Hematopoietic multipotent progenitor cell treated with erythropoietin and hydrocortisone succinate and interleukin-3 and kit ligand, for 4 days (in vitro differentiated cells): ENCODE results near the gene DKK2.

Experiments used
- DNase-seq: peaks from one replicate; pipeline ENCODE4 v3.0.0-alpha.2; 2015

Gene DKK2

DNA sequence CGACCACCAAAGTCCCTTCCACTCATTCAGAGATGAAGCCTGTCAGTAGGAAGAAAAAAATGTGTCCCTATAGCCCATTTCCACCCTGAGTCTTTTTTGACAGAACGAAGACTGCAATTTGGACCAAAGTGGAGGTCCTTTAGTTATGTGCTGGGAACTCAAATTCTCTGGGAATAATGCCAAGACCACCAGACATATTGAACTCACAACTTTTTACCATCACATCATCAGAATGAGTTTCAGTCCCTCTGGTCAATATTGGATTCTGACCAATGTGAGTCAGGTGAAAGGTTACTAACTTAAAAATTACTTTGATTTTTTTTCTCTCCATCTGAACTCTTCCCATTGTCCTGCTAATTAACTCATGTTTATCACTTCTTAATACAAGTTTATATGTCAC is 128.9 kb downstream of the DKK2 start:
- no peak for DNase-seq

DNA sequence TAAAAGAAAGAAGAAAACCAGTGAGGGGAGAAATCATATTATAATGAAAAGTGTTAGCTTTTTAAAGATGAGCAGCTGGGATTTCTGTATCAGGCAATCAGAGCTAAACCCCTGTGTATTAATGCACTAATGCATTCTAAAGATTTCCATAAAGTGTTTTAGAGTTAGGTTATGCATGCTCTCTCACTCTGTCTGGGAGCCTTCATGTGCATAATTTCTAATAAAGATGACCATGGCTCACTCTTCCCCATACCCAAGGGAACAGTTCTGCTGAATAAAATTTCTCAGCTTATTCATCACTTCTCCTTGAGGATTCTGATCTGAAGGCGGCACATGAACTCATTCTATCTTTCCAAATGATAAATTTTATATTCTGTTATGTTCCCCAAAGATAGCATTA is 129.4 kb downstream of the DKK2 start:
- DNase-seq = no peak

DNA sequence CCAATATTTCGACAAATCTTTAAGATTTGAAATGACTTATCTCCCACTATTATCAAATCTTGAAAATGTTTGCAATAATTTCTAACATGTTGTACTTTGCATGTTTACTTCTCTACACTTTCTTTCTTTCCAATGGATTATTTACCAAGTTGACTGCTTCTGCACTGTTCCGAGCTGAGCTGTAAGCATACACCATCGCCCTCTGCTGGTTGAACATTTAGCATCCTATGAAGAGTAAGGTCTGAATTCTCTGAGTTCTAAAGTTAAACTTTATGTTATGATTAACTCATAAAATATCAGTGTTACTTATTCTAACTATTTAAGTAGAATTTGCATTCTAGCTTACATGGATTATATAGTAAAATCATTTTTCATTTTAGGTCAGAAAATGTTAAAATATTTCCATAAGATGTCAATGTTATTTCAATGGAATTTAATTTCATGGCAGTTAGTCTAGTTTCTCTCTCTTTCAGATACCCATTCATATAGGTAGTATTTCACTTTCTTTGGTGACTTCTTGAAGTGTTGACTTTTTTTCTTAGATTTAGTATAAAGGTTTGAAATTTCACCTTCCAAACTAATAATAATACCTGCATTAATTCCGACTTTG is 137.4 kb downstream of the DKK2 start:
- DNase-seq = peak; percentile 71

DNA sequence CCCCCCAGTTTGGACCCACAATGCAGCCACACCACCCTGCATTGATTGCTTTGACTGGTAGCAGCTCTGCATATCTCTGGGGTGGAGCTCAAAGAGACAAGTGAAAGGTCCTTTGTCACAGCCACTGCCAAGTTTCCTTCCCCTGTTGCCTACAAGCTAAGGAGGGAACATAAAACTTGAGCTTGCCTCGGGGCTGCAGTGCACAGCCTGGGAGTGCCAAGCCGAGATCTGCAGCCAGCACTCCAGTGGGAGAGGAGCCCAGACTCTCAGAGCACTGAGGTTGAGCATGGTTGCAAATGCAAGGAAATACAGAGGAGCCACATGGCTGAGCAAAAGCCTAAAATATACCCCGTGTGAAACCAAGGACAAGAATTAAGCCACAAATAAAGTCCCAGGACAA is 142.2 kb downstream of the DKK2 start:
- DNase-seq = no peak

DNA sequence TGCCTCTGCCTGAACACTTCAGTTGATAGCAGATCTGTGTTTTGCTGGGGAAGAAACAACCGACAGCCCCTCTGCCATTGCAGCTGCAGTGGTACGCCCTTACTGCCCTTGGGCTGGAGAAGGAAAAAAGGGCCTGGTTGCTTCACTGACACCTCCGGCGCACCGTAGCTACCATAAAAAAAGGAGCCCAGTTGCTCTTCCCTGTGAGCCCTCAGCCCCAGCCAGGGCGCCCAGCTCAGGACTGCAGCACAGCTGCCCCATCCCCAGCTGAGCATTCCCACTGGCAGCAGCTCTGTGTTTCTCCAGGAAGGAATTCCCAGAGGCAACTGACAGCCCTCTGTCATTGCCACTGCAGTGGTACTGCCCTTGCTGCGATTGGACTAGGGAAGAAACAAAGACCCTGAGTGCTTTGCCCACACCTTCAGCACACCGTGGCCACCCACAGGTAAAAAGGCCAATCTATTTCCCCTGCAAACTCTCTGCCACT is 142.7 kb downstream of the DKK2 start:
- no peak for DNase-seq

DNA sequence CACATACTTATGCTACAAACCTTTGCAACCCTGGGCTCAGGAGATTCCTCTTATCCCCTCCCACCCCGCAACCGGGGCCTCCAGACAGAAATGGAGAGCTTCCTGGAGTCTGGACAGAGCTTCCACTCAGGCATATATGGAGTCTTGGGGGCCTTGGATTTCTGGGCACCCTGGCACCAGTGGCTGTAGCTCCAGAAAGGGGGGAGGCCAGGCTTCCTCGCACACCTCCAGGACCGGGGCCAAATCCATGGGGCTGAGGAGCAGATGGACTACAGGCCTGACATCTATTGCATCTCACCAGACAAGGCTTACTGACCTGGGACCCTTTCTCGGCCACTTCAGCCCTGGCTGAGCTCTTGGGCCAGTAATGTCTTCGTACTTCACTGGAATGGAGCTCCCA is 143.3 kb downstream of the DKK2 start:
- no peak for DNase-seq

DNA sequence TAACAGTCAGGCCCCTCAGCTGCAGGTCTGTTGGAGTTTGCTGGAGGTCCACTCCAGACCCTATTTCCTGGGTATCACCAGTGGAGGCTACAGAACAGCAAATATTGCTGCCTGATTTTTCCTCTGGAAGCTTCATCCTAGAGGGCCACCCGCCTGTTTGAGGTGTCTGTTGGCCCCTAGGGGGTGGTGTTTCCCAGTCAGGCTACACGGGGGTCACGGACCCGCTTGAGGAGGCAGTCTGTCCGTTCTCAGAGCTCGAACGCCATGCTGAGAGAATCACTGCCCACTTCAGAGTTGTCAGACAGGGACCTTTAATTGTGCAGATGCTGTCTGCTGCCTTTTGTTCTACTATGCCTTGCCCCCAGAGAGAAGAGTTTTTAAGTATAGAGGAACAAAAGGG is 160.8 kb downstream of the DKK2 start:
- DNase-seq = no peak
